Fibroblast of skin of left biceps (primary cell): Measurements from ENCODE around the gene LLCFC1.

ENCODE experiments used
- DNase-seq, 2 experiments: peaks; one replicate each; pipeline ENCODE4 v3.0.0-alpha.2; 2013; ENCODE audit warnings: low read depth in 2 of 2

The LLCFC1 gene

GRCh38 chr7:142910481-142910880, 28.8 kb upstream of the LLCFC1 start:
- DNase-seq: no peak

GRCh38 chr7:142913051-142913450, 26.2 kb upstream of the LLCFC1 start:
- DNase-seq: no peak

- no peak for DNase-seq
These were observed 25.7 kb upstream of the LLCFC1 start for GRCh38 chr7:142913566-142913965.

GRCh38 chr7:142914121-142914520, 25.2 kb upstream of the LLCFC1 start:
- no peak for DNase-seq

GRCh38 chr7:142915315-142915714, 24.0 kb upstream of the LLCFC1 start:
- no peak for DNase-seq

- DNase-seq: no peak
These were observed 22.8 kb upstream of the LLCFC1 start for GRCh38 chr7:142916508-142916907.

- no peak for DNase-seq
These were observed 21.8 kb upstream of the LLCFC1 start for GRCh38 chr7:142917447-142917846.

- no peak for DNase-seq
These were observed 20.4 kb upstream of the LLCFC1 start for GRCh38 chr7:142918901-142919300.

GRCh38 chr7:142919656-142920055, 19.6 kb upstream of the LLCFC1 start:
- DNase-seq: no peak

GRCh38 chr7:142923391-142923790, 15.9 kb upstream of the LLCFC1 start:
- DNase-seq: no peak

- no peak for DNase-seq
These were observed 13.9 kb upstream of the LLCFC1 start for GRCh38 chr7:142925413-142925812.

- DNase-seq: no peak
These were observed 12.1 kb upstream of the LLCFC1 start for GRCh38 chr7:142927085-142927745.

GRCh38 chr7:142927949-142928348, 11.3 kb upstream of the LLCFC1 start:
- no peak for DNase-seq

GRCh38 chr7:142930126-142930730, 9.1 kb upstream of the LLCFC1 start:
- DNase-seq: no peak

GRCh38 chr7:142932386-142933091, 6.7 kb upstream of the LLCFC1 start:
- no peak for DNase-seq

GRCh38 chr7:142933092-142933475, 6.2 kb upstream of the LLCFC1 start:
- no peak for DNase-seq

GRCh38 chr7:142933624-142934023, 5.7 kb upstream of the LLCFC1 start, which contains the start of gene TRPV5:
TSS of gene TRPV5 (minus strand) at chr7:142933746. CDS start at chr7:142933459, 287 bp downstream.
- no peak for DNase-seq

GRCh38 chr7:142934056-142934455, 5.2 kb upstream of the LLCFC1 start:
- no peak for DNase-seq

- DNase-seq: no peak
These were observed 3.2 kb upstream of the LLCFC1 start for GRCh38 chr7:142935941-142936565.

GRCh38 chr7:142938611-142939010, 673 bp upstream of the LLCFC1 start:
- no peak for DNase-seq

GRCh38 chr7:142940966-142941535, 1.8 kb downstream of the LLCFC1 start:
- DNase-seq: no peak

GRCh38 chr7:142941541-142941940, 2.3 kb downstream of the LLCFC1 start:
- no peak for DNase-seq
